ENCODE results near the gene LGR6.

LGR6 gene

DNA sequence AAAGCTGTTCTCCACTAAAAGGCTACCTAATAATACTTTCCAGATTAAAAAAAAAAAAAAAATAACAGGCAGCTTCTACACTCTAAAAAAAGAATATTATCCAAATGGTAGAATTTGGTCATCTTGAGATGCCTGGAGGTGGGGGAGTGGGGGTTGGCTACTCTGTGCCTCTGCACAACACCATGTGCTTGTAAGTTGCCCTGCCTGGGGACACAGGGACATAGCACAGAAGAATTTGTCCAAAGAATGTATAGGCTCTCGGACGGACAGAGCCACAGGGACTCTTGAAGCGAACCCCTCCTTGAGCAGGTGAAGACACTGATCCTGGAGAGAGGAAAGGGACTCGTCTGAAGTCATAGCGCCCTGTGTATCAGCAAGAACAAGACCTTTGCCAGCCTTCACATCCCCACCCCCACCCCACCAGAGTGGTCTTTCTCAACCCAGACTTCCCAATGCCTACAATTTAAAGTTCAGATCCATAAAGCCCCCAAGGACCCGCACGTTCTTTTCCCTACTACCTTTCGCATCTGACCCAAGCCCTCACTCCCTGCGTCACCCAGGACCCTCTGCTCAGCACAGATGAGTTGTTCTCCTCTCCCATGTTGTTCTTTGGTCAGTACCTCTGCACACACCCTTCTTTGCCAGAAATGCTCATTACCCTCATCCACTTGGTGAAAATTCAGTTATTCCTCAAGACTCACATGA, 72.6 kb downstream of the LGR6 start:
- Histone ChIP-seq H3K4me3 (ENCODE audit: insufficient read depth, low read depth, low read length) (no peak overlapping the region), H3K36me3 (ENCODE audit: control insufficient read depth, insufficient read depth, low read length) (no peaks in the 10 kb centered on the region), H3K27ac (ENCODE audit: insufficient read depth, low read depth, low read length, poor library complexity, severe bottlenecking) (no peak overlapping the region), H3K27me3 (ENCODE audit: control insufficient read depth, insufficient read depth, low read length, poor library complexity, severe bottlenecking) (no peaks in the 10 kb centered on the region), H3K4me1 (ENCODE audit: control insufficient read depth, insufficient read depth, low read length) (no peaks in the 10 kb centered on the region), H3K9me3 (ENCODE audit: control insufficient read depth, low read length) (no peaks in the 10 kb centered on the region)
- 93 to 95% methylated on average over 9 of the region's 9 CpGs for WGBS, 2 experiments

DNA sequence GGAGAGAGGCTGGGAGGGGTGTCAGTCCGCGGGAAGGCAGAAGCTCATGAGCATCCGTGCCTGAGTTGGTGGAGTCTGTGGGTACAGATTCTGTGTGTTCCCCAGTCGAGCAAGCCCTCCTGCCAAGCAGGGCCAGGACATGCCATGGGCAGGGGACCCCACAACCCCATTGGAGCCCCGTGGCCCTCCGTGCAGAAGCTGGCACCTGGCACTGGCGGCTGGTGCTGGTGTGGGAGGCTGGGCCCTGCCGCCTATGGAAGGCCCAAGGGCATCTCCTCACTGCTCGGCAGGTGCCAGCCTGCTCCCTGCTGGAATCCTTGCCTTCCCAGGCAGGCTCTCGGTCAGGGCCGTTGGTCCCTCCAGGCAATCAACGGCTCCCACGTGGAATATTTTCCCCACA, 74.4 kb downstream of the LGR6 start:
- Histone ChIP-seq H3K9me3 (ENCODE audit: control insufficient read depth, low read length) (no peaks in the 10 kb centered on the region), H3K27ac (ENCODE audit: insufficient read depth, low read depth, low read length, poor library complexity, severe bottlenecking) (no peak overlapping the region), H3K4me3 (ENCODE audit: insufficient read depth, low read depth, low read length) (no peak overlapping the region), H3K36me3 (ENCODE audit: control insufficient read depth, insufficient read depth, low read length) (no peaks in the 10 kb centered on the region), H3K4me1 (ENCODE audit: control insufficient read depth, insufficient read depth, low read length) (no peaks in the 10 kb centered on the region), H3K27me3 (ENCODE audit: control insufficient read depth, insufficient read depth, low read length, poor library complexity, severe bottlenecking) (no peaks in the 10 kb centered on the region)
- WGBS, 2 experiments: 87 to 88% methylated on average over 13 of the region's 13 CpGs

DNA sequence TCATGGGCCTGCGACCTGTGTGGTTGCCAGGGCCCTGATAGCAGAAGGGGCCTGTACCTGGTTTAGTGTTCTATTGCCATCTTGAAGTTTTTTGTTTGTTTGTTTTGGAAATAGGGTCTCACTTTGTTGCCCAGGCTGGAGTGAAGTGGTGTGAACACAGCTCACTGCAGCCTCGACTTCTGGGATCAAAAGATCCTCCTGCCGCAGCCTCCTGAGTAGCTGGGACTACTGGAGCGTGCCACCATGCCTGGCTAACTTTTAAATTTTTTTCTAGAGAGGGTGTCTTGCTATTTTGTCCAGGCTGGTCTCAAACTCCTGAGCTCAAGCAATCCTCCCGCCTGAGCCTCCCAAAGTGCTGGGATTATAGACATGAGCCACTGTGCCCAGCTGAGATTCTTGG, 75.2 kb downstream of the LGR6 start:
- H3K27ac ChIP-seq (ENCODE audit: insufficient read depth, low read depth, low read length, poor library complexity, severe bottlenecking): no peak overlapping the region
- H3K9me3 ChIP-seq (ENCODE audit: control insufficient read depth, low read length): no peaks in the 10 kb centered on the region
- 90% methylated on average over 5 of the region's 5 CpGs for WGBS, 2 experiments
- no peaks in the 10 kb centered on the region for H3K4me1 ChIP-seq (ENCODE audit: control insufficient read depth, insufficient read depth, low read length)
- no peaks in the 10 kb centered on the region for H3K36me3 ChIP-seq (ENCODE audit: control insufficient read depth, insufficient read depth, low read length)
- no peaks in the 10 kb centered on the region for H3K27me3 ChIP-seq (ENCODE audit: control insufficient read depth, insufficient read depth, low read length, poor library complexity, severe bottlenecking)
- no peak overlapping the region for H3K4me3 ChIP-seq (ENCODE audit: insufficient read depth, low read depth, low read length)

DNA sequence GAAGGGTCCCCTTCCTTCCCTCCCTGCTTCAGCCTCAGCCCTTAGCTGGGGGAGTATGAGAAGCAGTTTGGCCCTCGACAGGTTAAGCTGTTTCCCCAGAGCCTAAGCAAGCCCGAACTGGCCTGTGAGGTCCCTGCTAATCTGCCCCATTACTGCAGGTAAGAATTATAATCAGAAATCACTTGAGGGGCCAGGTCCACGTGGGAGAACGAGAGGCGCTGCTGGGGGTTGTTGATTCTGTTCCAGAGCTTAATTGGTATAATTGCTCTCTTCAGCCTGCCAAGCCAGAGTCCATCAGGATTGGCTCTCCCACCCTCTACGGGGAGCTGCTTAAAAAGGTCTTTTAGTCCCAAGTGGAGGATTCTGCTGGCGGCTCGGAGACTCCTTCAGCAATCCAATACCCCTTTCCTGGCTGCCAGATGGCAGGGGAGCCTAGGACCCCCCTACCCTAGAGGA, 77.3 kb downstream of the LGR6 start:
- Histone ChIP-seq H3K27ac (ENCODE audit: insufficient read depth, low read depth, low read length, poor library complexity, severe bottlenecking) (no peak overlapping the region), H3K36me3 (ENCODE audit: control insufficient read depth, insufficient read depth, low read length) (no peaks in the 10 kb centered on the region), H3K4me3 (ENCODE audit: insufficient read depth, low read depth, low read length) (no peak overlapping the region), H3K9me3 (ENCODE audit: control insufficient read depth, low read length) (no peaks in the 10 kb centered on the region), H3K4me1 (ENCODE audit: control insufficient read depth, insufficient read depth, low read length) (no peaks in the 10 kb centered on the region), H3K27me3 (ENCODE audit: control insufficient read depth, insufficient read depth, low read length, poor library complexity, severe bottlenecking) (no peaks in the 10 kb centered on the region)
- WGBS, 2 experiments: 83 to 86% methylated on average over 8 of the region's 8 CpGs

DNA sequence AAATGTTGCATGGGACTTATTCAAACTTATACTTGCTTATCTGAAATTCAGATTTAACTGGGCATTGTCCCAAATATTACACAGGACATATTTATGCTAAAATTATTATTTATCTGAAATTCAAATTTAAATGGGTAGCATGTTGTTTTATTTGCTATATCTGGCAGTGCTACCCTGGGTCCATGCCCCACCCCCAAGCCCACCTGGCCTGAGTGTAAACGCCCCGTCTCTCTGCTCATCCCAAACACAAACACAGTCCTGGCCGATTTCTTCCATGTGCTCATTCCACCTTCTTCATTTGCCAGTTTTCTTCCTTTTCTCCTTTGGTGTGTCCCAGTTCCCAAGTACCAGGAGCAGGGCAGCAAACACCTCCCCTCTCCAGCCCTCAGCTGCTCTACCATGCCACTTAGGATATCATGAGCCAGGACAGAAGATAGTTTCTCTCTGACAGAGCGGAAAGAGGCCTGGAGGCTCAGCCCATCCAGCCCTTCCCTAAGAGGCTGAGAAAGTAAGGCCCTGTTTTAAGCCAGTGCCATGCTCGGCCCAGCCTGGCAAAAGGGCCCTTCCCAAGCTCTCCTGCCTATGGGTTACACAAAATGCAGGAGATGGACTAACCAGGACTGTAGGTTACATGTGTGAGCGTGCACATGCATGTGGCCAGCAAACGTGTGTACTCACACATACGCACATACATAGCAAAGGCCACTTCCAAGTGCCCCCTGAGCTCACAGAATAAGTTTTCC, 78.7 kb downstream of the LGR6 start:
- Histone ChIP-seq H3K27me3 (ENCODE audit: control insufficient read depth, insufficient read depth, low read length, poor library complexity, severe bottlenecking) (no peaks in the 10 kb centered on the region), H3K4me3 (ENCODE audit: insufficient read depth, low read depth, low read length) (no peak overlapping the region), H3K4me1 (ENCODE audit: control insufficient read depth, insufficient read depth, low read length) (no peaks in the 10 kb centered on the region), H3K36me3 (ENCODE audit: control insufficient read depth, insufficient read depth, low read length) (no peaks in the 10 kb centered on the region), H3K27ac (ENCODE audit: insufficient read depth, low read depth, low read length, poor library complexity, severe bottlenecking) (no peak overlapping the region), H3K9me3 (ENCODE audit: control insufficient read depth, low read length) (no peaks in the 10 kb centered on the region)
- 92% methylated on average over 8 of the region's 8 CpGs for WGBS, 2 experiments

DNA sequence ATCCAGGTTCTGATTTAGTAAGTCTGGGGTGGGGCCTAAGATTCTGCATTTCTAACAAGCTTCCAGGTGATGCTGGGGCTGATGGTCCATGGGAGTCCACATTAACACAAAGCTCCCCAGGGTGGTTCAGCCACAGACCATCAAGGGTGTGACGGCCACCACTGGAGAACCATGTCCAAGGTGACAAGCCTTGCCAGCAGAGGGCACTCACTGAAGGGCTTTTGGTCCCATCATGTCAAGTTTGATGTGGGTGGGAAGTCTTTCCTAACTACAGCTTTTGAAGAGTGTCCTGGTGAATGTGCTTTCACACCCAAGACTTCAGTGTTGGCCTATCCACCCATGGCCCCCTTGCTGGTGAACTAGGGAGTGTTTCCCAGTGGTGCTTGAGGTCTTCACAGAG, 81.0 kb downstream of the LGR6 start:
- H3K4me3 ChIP-seq (ENCODE audit: insufficient read depth, low read depth, low read length): no peak overlapping the region
- H3K27ac ChIP-seq (ENCODE audit: insufficient read depth, low read depth, low read length, poor library complexity, severe bottlenecking): no peak overlapping the region
- no peaks in the 10 kb centered on the region for H3K36me3 ChIP-seq (ENCODE audit: control insufficient read depth, insufficient read depth, low read length)
- WGBS, 2 experiments: 69 to 73% methylated on average over 1 of the region's 1 CpG
- H3K4me1 ChIP-seq (ENCODE audit: control insufficient read depth, insufficient read depth, low read length): no peaks in the 10 kb centered on the region
- H3K27me3 ChIP-seq (ENCODE audit: control insufficient read depth, insufficient read depth, low read length, poor library complexity, severe bottlenecking): no peaks in the 10 kb centered on the region
- no peaks in the 10 kb centered on the region for H3K9me3 ChIP-seq (ENCODE audit: control insufficient read depth, low read length)

DNA sequence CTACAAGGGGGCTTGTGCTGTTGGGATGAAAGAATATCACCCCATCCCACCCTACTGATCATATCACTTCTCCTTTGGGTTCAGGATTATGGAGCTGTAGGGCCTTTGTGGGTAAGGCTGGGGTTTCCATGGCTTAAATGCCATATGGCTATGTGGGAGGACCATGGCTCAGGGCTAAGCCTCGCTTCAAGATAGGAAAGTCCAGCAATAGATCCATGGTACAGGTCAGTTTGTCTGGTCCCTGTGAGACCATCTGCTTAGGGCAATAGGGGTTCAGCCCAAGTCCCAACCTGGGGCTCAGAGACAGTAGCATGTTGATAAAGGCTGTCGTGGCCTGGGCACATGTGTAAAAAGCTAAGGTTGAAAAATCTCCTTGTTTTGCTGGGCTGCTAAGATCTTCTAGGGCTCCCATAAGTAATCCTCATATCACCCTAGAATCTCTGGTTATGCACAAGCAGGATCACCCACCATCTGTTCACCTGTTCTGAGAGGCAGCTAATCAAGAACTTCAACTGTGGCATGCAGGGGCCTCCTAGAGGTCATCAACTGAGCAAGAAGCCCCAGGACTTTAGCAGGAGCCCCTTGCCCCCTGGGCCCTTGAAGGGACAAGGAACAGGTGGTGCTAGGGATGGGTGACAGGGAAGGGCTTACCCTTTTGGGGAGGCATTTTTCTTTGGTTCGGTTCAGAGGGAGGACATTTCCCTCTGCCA, 81.6 kb downstream of the LGR6 start:
- H3K9me3 ChIP-seq (ENCODE audit: control insufficient read depth, low read length): no peaks in the 10 kb centered on the region
- no peaks in the 10 kb centered on the region for H3K27me3 ChIP-seq (ENCODE audit: control insufficient read depth, insufficient read depth, low read length, poor library complexity, severe bottlenecking)
- no peaks in the 10 kb centered on the region for H3K4me1 ChIP-seq (ENCODE audit: control insufficient read depth, insufficient read depth, low read length)
- H3K4me3 ChIP-seq (ENCODE audit: insufficient read depth, low read depth, low read length): no peak overlapping the region
- H3K27ac ChIP-seq (ENCODE audit: insufficient read depth, low read depth, low read length, poor library complexity, severe bottlenecking): no peak overlapping the region
- no peaks in the 10 kb centered on the region for H3K36me3 ChIP-seq (ENCODE audit: control insufficient read depth, insufficient read depth, low read length)
- 94% methylated on average over 3 of the region's 3 CpGs for WGBS, 2 experiments

DNA sequence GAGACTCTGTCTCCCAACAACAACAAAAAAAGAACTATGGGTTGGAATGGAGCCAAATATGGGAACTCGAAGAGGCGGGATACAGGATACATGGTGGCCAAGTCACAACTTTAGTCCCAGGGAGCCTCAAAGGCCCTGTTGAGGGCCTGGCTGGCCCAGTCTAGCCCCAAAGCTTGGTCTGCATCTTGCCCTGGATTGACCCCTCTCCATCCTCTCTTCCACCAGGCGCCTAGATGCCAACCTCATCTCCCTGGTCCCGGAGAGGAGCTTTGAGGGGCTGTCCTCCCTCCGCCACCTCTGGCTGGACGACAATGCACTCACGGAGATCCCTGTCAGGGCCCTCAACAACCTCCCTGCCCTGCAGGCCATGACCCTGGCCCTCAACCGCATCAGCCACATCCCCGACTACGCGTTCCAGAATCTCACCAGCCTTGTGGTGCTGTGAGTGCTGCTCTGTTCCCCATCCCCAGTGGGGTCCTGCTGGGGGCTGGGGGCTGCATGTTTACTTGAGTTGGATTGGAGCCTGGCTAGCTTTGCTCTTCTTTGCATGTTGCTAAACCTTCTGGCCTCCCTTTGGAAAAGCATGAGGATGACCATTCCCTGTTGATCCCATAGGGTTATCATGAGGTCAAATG, 82.6 kb downstream of the LGR6 start:
- Histone ChIP-seq H3K9me3 (ENCODE audit: control insufficient read depth, low read length) (no peaks in the 10 kb centered on the region), H3K4me1 (ENCODE audit: control insufficient read depth, insufficient read depth, low read length) (no peaks in the 10 kb centered on the region), H3K4me3 (ENCODE audit: insufficient read depth, low read depth, low read length) (no peak overlapping the region), H3K36me3 (ENCODE audit: control insufficient read depth, insufficient read depth, low read length) (no peaks in the 10 kb centered on the region), H3K27ac (ENCODE audit: insufficient read depth, low read depth, low read length, poor library complexity, severe bottlenecking) (no peak overlapping the region), H3K27me3 (ENCODE audit: control insufficient read depth, insufficient read depth, low read length, poor library complexity, severe bottlenecking) (no peaks in the 10 kb centered on the region)
- WGBS, 2 experiments: 93 to 96% methylated on average over 11 of the region's 11 CpGs

DNA sequence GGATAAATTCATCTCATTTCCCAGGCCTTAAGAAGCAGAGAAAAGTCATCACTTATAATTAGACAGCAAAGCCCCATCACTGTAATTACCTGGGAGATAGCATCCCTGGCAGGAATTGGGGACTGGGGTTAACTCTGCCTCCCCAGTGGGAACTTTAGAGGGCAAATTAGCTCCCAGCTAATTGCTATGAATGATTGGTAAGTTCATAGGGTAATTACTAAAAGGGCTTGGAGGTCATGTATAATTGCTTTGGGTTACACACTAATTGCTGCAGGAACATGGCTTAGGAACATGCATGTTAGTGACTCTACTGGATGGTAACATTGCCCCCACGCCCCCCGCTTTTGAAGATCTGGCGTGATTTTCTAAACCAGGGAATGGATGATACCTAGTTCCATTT, 83.3 kb downstream of the LGR6 start:
- WGBS, 2 experiments: 85 to 95% methylated on average over 3 of the region's 3 CpGs
- Histone ChIP-seq H3K4me3 (ENCODE audit: insufficient read depth, low read depth, low read length) (no peak overlapping the region), H3K27ac (ENCODE audit: insufficient read depth, low read depth, low read length, poor library complexity, severe bottlenecking) (no peak overlapping the region), H3K9me3 (ENCODE audit: control insufficient read depth, low read length) (no peaks in the 10 kb centered on the region), H3K36me3 (ENCODE audit: control insufficient read depth, insufficient read depth, low read length) (no peaks in the 10 kb centered on the region), H3K4me1 (ENCODE audit: control insufficient read depth, insufficient read depth, low read length) (no peaks in the 10 kb centered on the region), H3K27me3 (ENCODE audit: control insufficient read depth, insufficient read depth, low read length, poor library complexity, severe bottlenecking) (no peaks in the 10 kb centered on the region)

DNA sequence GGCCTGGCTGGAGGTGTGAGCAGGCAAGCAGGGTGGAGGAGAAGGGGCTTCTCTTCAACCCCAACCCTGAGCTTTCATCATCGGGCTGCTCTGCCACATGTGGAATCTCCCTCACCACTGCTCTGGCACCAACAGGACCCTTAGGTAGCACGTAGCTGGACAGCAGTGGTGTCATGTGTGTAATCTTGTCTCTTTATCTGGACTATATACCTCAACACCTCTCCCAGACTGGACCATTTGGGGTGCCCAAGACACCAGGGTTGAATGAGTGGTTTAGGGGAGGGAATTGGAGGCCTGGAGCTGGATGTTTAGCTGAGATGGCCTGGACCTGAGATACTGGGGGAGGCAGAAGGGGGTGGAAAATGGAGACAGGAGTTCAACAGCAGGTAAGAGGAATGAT, 85.2 kb downstream of the LGR6 start:
- WGBS, 2 experiments: 87 to 90% methylated on average over 1 to 2 of the region's 2 CpGs
- no peak overlapping the region for H3K27ac ChIP-seq (ENCODE audit: insufficient read depth, low read depth, low read length, poor library complexity, severe bottlenecking)
- H3K36me3 ChIP-seq (ENCODE audit: control insufficient read depth, insufficient read depth, low read length): no peaks in the 10 kb centered on the region
- no peaks in the 10 kb centered on the region for H3K9me3 ChIP-seq (ENCODE audit: control insufficient read depth, low read length)
- H3K4me1 ChIP-seq (ENCODE audit: control insufficient read depth, insufficient read depth, low read length): no peaks in the 10 kb centered on the region
- no peaks in the 10 kb centered on the region for H3K27me3 ChIP-seq (ENCODE audit: control insufficient read depth, insufficient read depth, low read length, poor library complexity, severe bottlenecking)
- no peak overlapping the region for H3K4me3 ChIP-seq (ENCODE audit: insufficient read depth, low read depth, low read length)
